Endothelial cell of umbilical vein (primary cell): ENCODE measurements around the gene SDK2.

Experiments
- CTCF ChIP-seq, 2 donors: IDR thresholded peaks; 1 replicate in 1 of 2; 2 replicates in 1 of 2; pipeline ENCODE4 v1.5.1; 2011; ENCODE audit warnings: low read length in 2 of 2, mild to moderate bottlenecking in 2 of 2, moderate library complexity in 2 of 2, control low read depth in 1 of 2, inconsistent platforms in 1 of 2, low read depth in 1 of 2; ENCODE audit not compliant: insufficient read depth in 1 of 2; ENCODE audit errors: extremely low read depth in 1 of 2
- EZH2 ChIP-seq: IDR thresholded peaks from 2 replicates; pipeline ENCODE4 v1.6.1; 2012; ENCODE audit warnings: borderline replicate concordance, low read depth, mild to moderate bottlenecking, moderate library complexity, low read length, inconsistent platforms; ENCODE audit not compliant: severe bottlenecking
- JUN ChIP-seq: IDR thresholded peaks from 2 replicates; pipeline ENCODE4 v1.6.1; 2011; ENCODE audit warnings: borderline replicate concordance, low read depth; ENCODE audit not compliant: insufficient read length, insufficient read depth
- MAX ChIP-seq: IDR thresholded peaks from 2 replicates; pipeline ENCODE4 v1.6.1; 2011; ENCODE audit not compliant: insufficient read depth, insufficient read length
- MYC ChIP-seq: IDR thresholded peaks from one replicate; pipeline ENCODE4 v1.6.1; 2011; ENCODE audit warnings: mild to moderate bottlenecking, low read depth, low read length
- POLR2A ChIP-seq: IDR thresholded peaks from 2 replicates; pipeline ENCODE4 v1.6.1; 2012; ENCODE audit warnings: low read depth, mild to moderate bottlenecking, control low read depth, low read length
- POLR2AphosphoS5 ChIP-seq: IDR thresholded peaks from 2 replicates; pipeline ENCODE4 v1.6.1; 2012; ENCODE audit warnings: low read depth, mild to moderate bottlenecking, control low read depth, low read length, moderate library complexity; ENCODE audit not compliant: insufficient read depth

GRCh38 chr17:73600103-73600871 lies 44.0 kb downstream of the SDK2 start:
- TF ChIP-seq POLR2A (no peak), CTCF (IDR thresholded peaks at IDR 0.05; ENCODE audit: extremely low read depth in 1 of 2, insufficient read depth in 1 of 2, low read depth in 1 of 2, low read length in 2 of 2) (no peak), JUN (no peak), EZH2 (no peak), MAX (no peak), POLR2AphosphoS5 (no peak), MYC (no peak)
